Measurements from ENCODE around the gene JMJD6.
"Not testable (repeated sequence)": the region's sequence is repeated elsewhere in the genome, so short reads cannot be mapped to it uniquely, and the experiment has no call there.

The JMJD6 gene

GRCh38 chr17:76732734-76733617 is 6.6 kb upstream of the JMJD6 start:
- DNase-seq (ENCODE audit: low spot score in 2 of 2): peak in 1 of 2 experiments; percentile 37
- Histone ChIP-seq H3K36me3 (replicated peaks) (peaks cover 75% of the 10 kb centered on the region), H3K9me3 (no peaks in the 10 kb centered on the region), H3K4me1 (peaks cover 26% of the 10 kb centered on the region), H3K27me3 (ENCODE audit: low read depth) (no peaks in the 10 kb centered on the region), H3K4me3 (no peak overlapping the region; the same call in 1 of the 2 replicates)
- in situ Hi-C loops (cut with MboI; ENCODE audit: low sequenced_read_pairs): no loop called here

- H3K27me3 ChIP-seq (ENCODE audit: low read depth); in situ Hi-C loops (cut with MboI; ENCODE audit: low sequenced_read_pairs); DNase-seq (ENCODE audit: low spot score in 2 of 2); H3K4me3 ChIP-seq; H3K9me3 ChIP-seq: not testable (repeated sequence)
- peaks cover 26% of the 10 kb centered on the region for H3K4me1 ChIP-seq
- peaks cover 75% of the 10 kb centered on the region for H3K36me3 ChIP-seq (replicated peaks)
Observed at GRCh38 chr17:76731800-76732733, 5.7 kb upstream of the JMJD6 start.

- H3K4me1 ChIP-seq: peaks cover 13% of the 10 kb centered on the region
- in situ Hi-C loops (cut with MboI; ENCODE audit: low sequenced_read_pairs): no loop called here
- H3K4me3 ChIP-seq: peak overlapping the region; percentile 99
- H3K9me3 ChIP-seq: no peaks in the 10 kb centered on the region
- H3K36me3 ChIP-seq (replicated peaks): peaks cover 58% of the 10 kb centered on the region
- DNase-seq (ENCODE audit: low spot score in 2 of 2): no peak
- H3K27me3 ChIP-seq (ENCODE audit: low read depth): no peaks in the 10 kb centered on the region
Observed at GRCh38 chr17:76727745-76728456, 1.5 kb upstream of the JMJD6 start.

GRCh38 chr17:76726776-76727718 is 641 bp upstream of the JMJD6 start, which contains the start of gene METTL23:
METTL23 (plus strand) TSS chr17:76726839; CDS start chr17:76729711, 2,872 bp downstream.
- DNase-seq (ENCODE audit: low spot score in 2 of 2): peak in 1 of 2 experiments; percentile 84
- Histone ChIP-seq H3K4me3 (peak within 1 kb of the TSS; percentile 99), H3K36me3 (replicated peaks) (peaks cover 54% of the 10 kb centered on the region), H3K27me3 (ENCODE audit: low read depth) (no peaks in the 10 kb centered on the region), H3K9me3 (no peaks in the 10 kb centered on the region), H3K4me1 (peaks cover 8% of the 10 kb centered on the region; the same call in 1 of the 2 replicates)
- in situ Hi-C loops (cut with MboI; ENCODE audit: low sequenced_read_pairs): no loop called here

GRCh38 chr17:76725580-76726230 is 701 bp downstream of the JMJD6 start:
- DNase-seq (ENCODE audit: low spot score in 2 of 2): peak in 1 of 2 experiments; percentile 73
- Histone ChIP-seq H3K4me3 (peak overlapping the region; percentile 99), H3K36me3 (replicated peaks) (peaks cover 57% of the 10 kb centered on the region), H3K4me1 (peaks cover 8% of the 10 kb centered on the region; the same call in 1 of the 2 replicates), H3K27me3 (ENCODE audit: low read depth) (no peaks in the 10 kb centered on the region), H3K9me3 (no peaks in the 10 kb centered on the region)
- in situ Hi-C loops (cut with MboI; ENCODE audit: low sequenced_read_pairs): no loop called here

GRCh38 chr17:76723812-76724211 is 2.6 kb downstream of the JMJD6 start:
- Histone ChIP-seq H3K4me3 (no peak overlapping the region), H3K9me3 (no peaks in the 10 kb centered on the region), H3K4me1 (no peaks in the 10 kb centered on the region), H3K36me3 (replicated peaks) (peaks cover 61% of the 10 kb centered on the region), H3K27me3 (ENCODE audit: low read depth) (no peaks in the 10 kb centered on the region)
- no peak for DNase-seq (ENCODE audit: low spot score in 2 of 2)
- in situ Hi-C loops (cut with MboI; ENCODE audit: low sequenced_read_pairs): no loop called here

GRCh38 chr17:76722977-76723376 is 3.4 kb downstream of the JMJD6 start:
- DNase-seq (ENCODE audit: low spot score in 2 of 2); H3K4me1 ChIP-seq; in situ Hi-C loops (cut with MboI; ENCODE audit: low sequenced_read_pairs): not testable (repeated sequence)

GRCh38 chr17:76722279-76722678 is 4.1 kb downstream of the JMJD6 start:
- in situ Hi-C loops (cut with MboI; ENCODE audit: low sequenced_read_pairs): no loop called here
- H3K4me3 ChIP-seq: no peak overlapping the region

More at GRCh38 chr17:76722977-76723376, 3.4 kb downstream of the JMJD6 start:
- peaks cover 69% of the 10 kb centered on the region for H3K36me3 ChIP-seq (replicated peaks)
- not testable (repeated sequence) for H3K27me3 ChIP-seq (ENCODE audit: low read depth); H3K9me3 ChIP-seq; H3K4me3 ChIP-seq

GRCh38 chr17:76721463-76721862 is 4.9 kb downstream of the JMJD6 start:
- no peak overlapping the region for H3K4me3 ChIP-seq
- no peaks in the 10 kb centered on the region for H3K27me3 ChIP-seq (ENCODE audit: low read depth)
- in situ Hi-C loops (cut with MboI; ENCODE audit: low sequenced_read_pairs): no loop called here
- no peaks in the 10 kb centered on the region for H3K9me3 ChIP-seq
- DNase-seq (ENCODE audit: low spot score in 2 of 2): no peak
- peaks cover 78% of the 10 kb centered on the region for H3K36me3 ChIP-seq (replicated peaks)
- H3K4me1 ChIP-seq: no peaks in the 10 kb centered on the region

More at GRCh38 chr17:76722279-76722678, 4.1 kb downstream of the JMJD6 start:
- H3K27me3 ChIP-seq (ENCODE audit: low read depth): no peaks in the 10 kb centered on the region
- H3K36me3 ChIP-seq (replicated peaks): peaks cover 75% of the 10 kb centered on the region
- no peaks in the 10 kb centered on the region for H3K9me3 ChIP-seq
- no peak for DNase-seq (ENCODE audit: low spot score in 2 of 2)
- no peaks in the 10 kb centered on the region for H3K4me1 ChIP-seq

- H3K4me3 ChIP-seq: no peak overlapping the region
- H3K27me3 ChIP-seq (ENCODE audit: low read depth): no peaks in the 10 kb centered on the region
- no peaks in the 10 kb centered on the region for H3K4me1 ChIP-seq
- in situ Hi-C loops (cut with MboI; ENCODE audit: low sequenced_read_pairs): no loop called here
- no peaks in the 10 kb centered on the region for H3K9me3 ChIP-seq
- DNase-seq (ENCODE audit: low spot score in 2 of 2): no peak
- peaks cover 83% of the 10 kb centered on the region for H3K36me3 ChIP-seq (replicated peaks)
Observed at GRCh38 chr17:76720941-76721340, 5.5 kb downstream of the JMJD6 start.

GRCh38 chr17:76720211-76720610 is 6.2 kb downstream of the JMJD6 start:
- in situ Hi-C loops (cut with MboI; ENCODE audit: low sequenced_read_pairs): no loop called here
- Histone ChIP-seq H3K9me3 (no peaks in the 10 kb centered on the region), H3K36me3 (replicated peaks) (peaks cover 90% of the 10 kb centered on the region), H3K4me1 (no peaks in the 10 kb centered on the region), H3K4me3 (no peak overlapping the region), H3K27me3 (ENCODE audit: low read depth) (no peaks in the 10 kb centered on the region)
- DNase-seq (ENCODE audit: low spot score in 2 of 2): no peak

- H3K4me1 ChIP-seq: no peaks in the 10 kb centered on the region
- in situ Hi-C loops (cut with MboI; ENCODE audit: low sequenced_read_pairs): no loop called here
- no peaks in the 10 kb centered on the region for H3K9me3 ChIP-seq
- no peak overlapping the region for H3K4me3 ChIP-seq
- H3K27me3 ChIP-seq (ENCODE audit: low read depth): no peaks in the 10 kb centered on the region
- DNase-seq (ENCODE audit: low spot score in 2 of 2): no peak
- peaks cover 88% of the 10 kb centered on the region for H3K36me3 ChIP-seq (replicated peaks)
Observed at GRCh38 chr17:76718516-76718915, 7.9 kb downstream of the JMJD6 start.
